Natural killer cell (primary cell): ENCODE results near the gene RAD17. TPM values are rescaled to one million over a fixed set of nuclear protein-coding genes. Genes with fewer than 3 reads are reported as not detected.
"Not testable (repeated sequence)": the region's sequence is repeated elsewhere in the genome, so short reads cannot be mapped to it uniquely, and the experiment has no call there.

Source experiments
- ATAC-seq, 3 donors: fragments of 150-1000 bp in 2 of 3; fragments of 200-7000 bp in 1 of 3; cut with Tn5 transposase; 1 replicate in 1 of 3; 2 replicates in 2 of 3; pipeline ENCODE4 v1.10.0; 2021; ENCODE audit warnings: mild to moderate bottlenecking in 2 of 3, moderate library complexity in 2 of 3
- DNase-seq, 2 donors: peaks; one replicate each; pipeline versions ENCODE4 v3.0.0 to v3.0.0-alpha.2; 2013 to 2021; ENCODE audit warnings: mixed read lengths in 1 of 2
- H3K27ac ChIP-seq: one replicate; pipeline ENCODE4 v1.5.1; 2013; ENCODE audit warnings: mild to moderate bottlenecking, low read length
- H3K27me3 ChIP-seq: one replicate; pipeline ENCODE4 v1.6.1; 2013; ENCODE audit warnings: low read length; ENCODE audit not compliant: control insufficient read depth, insufficient read depth
- H3K36me3 ChIP-seq: one replicate; pipeline ENCODE4 v1.6.1; 2013; ENCODE audit warnings: low read length; ENCODE audit not compliant: control insufficient read depth, insufficient read depth
- H3K4me1 ChIP-seq: one replicate; pipeline ENCODE4 v1.6.1; 2013; ENCODE audit warnings: low read length; ENCODE audit not compliant: control insufficient read depth, insufficient read depth
- H3K4me3 ChIP-seq: one replicate; pipeline ENCODE4 v1.5.1; 2013; ENCODE audit warnings: low read length
- H3K9me3 ChIP-seq: one replicate; pipeline ENCODE4 v1.6.1; 2013; ENCODE audit warnings: low read length; ENCODE audit not compliant: control insufficient read depth, insufficient read depth
- H3K27ac Mint-ChIP-seq, 2 donors: one replicate each; pipeline ENCODE4 v1.8.0; 2022; ENCODE audit warnings: mild to moderate bottlenecking in 2 of 2, mixed read lengths in 2 of 2, moderate library complexity in 1 of 2
- H3K27me3 Mint-ChIP-seq, 2 donors: one replicate each; pipeline ENCODE4 v1.8.0; 2022; ENCODE audit warnings: low read depth in 2 of 2, mixed read lengths in 2 of 2
- H3K36me3 Mint-ChIP-seq: one replicate; pipeline ENCODE4 v1.8.0; 2022; ENCODE audit warnings: mixed read lengths
- H3K4me1 Mint-ChIP-seq, 2 donors: one replicate each; pipeline ENCODE4 v1.8.0; 2022; ENCODE audit warnings: mixed read lengths in 2 of 2
- H3K4me3 Mint-ChIP-seq: one replicate; pipeline ENCODE4 v1.8.0; 2022; ENCODE audit warnings: mild to moderate bottlenecking, moderate library complexity, mixed read lengths
- H3K9me3 Mint-ChIP-seq, 2 donors: one replicate each; pipeline ENCODE4 v1.8.0; 2022; ENCODE audit warnings: mixed read lengths in 2 of 2
- WGBS: methylation state at CpG from one replicate; pipeline ENCODE4 v1.1.7; 2013; ENCODE audit warnings: missing lambda C conversion rate; ENCODE audit not compliant: insufficient coverage; 5-methylcytosine and 5-hydroxymethylcytosine counted together
- intact Hi-C: fragments of 100-400 bp; cut with micrococcal nuclease; formaldehyde crosslinking; loops from one replicate; pipeline ENCODE4 v1.14.2; 2022
- total RNA-seq, 4 donors: library from RNA; stranded (reverse); fragments of 120-200 nt in 1 of 4; gene quantifications; one replicate each; pipeline versions ENCODE4 v1.2.3 to v1.2.4, GENCODE V29; 2013 to 2022
- TF ChIP-seq, protein P1 (sequence below): fragments of 200-600 bp; IDR thresholded peaks from one replicate; pipeline ENCODE4 v1.8.0; 2022; ENCODE audit warnings: antibody characterized with exemption

RAD17 gene
- total RNA-seq, 3 donors from 2014 or later (not counting 1 experiment from before 2014, with no cell fraction given) = 24.4 to 34.3 (median 24.6) TPM

DNA sequence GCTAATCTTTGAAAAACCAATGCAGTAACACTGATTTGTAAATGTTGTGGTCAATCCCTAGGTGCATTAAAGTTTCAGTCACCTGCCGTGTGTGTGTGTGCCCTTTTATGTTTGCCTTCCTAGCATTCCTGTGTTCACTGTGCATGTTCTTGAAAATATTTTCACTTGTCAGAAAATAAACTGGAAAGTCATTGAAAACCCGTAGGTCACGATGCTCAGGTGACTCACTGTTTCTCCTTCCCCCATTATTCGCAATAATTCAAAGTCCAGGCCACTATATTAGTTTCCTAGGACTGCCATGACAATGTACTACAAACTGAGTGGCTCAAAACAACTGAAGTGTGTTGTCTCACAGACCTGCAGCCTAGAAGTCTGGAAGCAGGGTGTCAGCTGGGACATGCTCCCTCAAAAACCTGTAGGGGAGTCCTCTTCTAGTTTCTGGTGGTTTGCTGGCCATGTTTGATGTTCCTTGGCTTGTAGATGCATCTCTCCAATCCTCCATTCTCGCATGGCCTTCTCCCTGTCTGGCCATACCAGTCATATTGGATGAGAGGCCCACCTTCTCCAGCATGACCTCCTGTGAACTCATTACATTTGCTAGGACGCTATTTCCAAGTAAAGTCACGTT, 74.6 kb downstream of the RAD17 start:
- Histone ChIP-seq H3K4me3 (no peak overlapping the region), H3K27me3 (no peaks in the 10 kb centered on the region), H3K36me3 (no peaks in the 10 kb centered on the region), H3K27ac (no peak overlapping the region), H3K4me1 (no peaks in the 10 kb centered on the region), H3K9me3 (no peaks in the 10 kb centered on the region)
- TF ChIP-seq, protein P1, sequence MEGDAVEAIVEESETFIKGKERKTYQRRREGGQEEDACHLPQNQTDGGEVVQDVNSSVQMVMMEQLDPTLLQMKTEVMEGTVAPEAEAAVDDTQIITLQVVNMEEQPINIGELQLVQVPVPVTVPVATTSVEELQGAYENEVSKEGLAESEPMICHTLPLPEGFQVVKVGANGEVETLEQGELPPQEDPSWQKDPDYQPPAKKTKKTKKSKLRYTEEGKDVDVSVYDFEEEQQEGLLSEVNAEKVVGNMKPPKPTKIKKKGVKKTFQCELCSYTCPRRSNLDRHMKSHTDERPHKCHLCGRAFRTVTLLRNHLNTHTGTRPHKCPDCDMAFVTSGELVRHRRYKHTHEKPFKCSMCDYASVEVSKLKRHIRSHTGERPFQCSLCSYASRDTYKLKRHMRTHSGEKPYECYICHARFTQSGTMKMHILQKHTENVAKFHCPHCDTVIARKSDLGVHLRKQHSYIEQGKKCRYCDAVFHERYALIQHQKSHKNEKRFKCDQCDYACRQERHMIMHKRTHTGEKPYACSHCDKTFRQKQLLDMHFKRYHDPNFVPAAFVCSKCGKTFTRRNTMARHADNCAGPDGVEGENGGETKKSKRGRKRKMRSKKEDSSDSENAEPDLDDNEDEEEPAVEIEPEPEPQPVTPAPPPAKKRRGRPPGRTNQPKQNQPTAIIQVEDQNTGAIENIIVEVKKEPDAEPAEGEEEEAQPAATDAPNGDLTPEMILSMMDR = no peak
- H3K27me3 Mint-ChIP-seq = no peaks in the 10 kb centered on the region
- 92% methylated on average over 7 of the region's 7 CpGs for WGBS
- H3K36me3 Mint-ChIP-seq = no peaks in the 10 kb centered on the region
- no peaks in the 10 kb centered on the region for H3K9me3 Mint-ChIP-seq
- DNase-seq = no peak
- intact Hi-C loops = no loop called here
- no peak for ATAC-seq
- H3K4me1 Mint-ChIP-seq = no peaks in the 10 kb centered on the region
- H3K4me3 Mint-ChIP-seq = no peak overlapping the region
- H3K27ac Mint-ChIP-seq = no peak overlapping the region

DNA sequence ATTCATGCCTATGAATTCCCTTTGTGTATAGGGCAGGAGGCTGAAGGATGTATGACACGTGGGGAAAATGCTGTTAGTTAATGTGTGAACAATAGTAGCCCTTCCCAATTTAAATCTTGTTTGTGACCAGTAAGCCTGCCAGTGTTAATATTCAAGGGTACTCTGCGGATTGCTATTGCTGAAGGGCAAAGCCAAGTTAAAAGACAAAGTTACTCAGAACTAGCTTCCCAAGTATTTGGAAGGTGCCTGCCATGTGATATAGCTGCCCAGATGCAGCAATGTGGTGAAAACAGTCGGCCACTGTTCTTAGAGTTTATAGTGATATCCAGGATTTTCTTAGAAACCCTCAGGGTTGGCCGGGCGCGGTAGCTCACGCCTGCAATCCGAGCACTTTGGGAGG, 79.9 kb downstream of the RAD17 start:
- H3K36me3 Mint-ChIP-seq = no peaks in the 10 kb centered on the region
- no peaks in the 10 kb centered on the region for H3K27me3 Mint-ChIP-seq
- H3K4me1 Mint-ChIP-seq = no peaks in the 10 kb centered on the region
- DNase-seq = no peak
- WGBS = 90% methylated on average over 8 of the region's 8 CpGs
- Histone ChIP-seq H3K36me3 (no peaks in the 10 kb centered on the region), H3K27ac (no peak overlapping the region), H3K4me1 (no peaks in the 10 kb centered on the region), H3K9me3 (no peaks in the 10 kb centered on the region), H3K27me3 (no peaks in the 10 kb centered on the region), H3K4me3 (no peak overlapping the region)
- no peak for ATAC-seq
- no peaks in the 10 kb centered on the region for H3K9me3 Mint-ChIP-seq
- H3K27ac Mint-ChIP-seq = no peak overlapping the region
- TF ChIP-seq, protein P1 = no peak
- H3K4me3 Mint-ChIP-seq = no peak overlapping the region
- intact Hi-C loops = no loop called here

DNA sequence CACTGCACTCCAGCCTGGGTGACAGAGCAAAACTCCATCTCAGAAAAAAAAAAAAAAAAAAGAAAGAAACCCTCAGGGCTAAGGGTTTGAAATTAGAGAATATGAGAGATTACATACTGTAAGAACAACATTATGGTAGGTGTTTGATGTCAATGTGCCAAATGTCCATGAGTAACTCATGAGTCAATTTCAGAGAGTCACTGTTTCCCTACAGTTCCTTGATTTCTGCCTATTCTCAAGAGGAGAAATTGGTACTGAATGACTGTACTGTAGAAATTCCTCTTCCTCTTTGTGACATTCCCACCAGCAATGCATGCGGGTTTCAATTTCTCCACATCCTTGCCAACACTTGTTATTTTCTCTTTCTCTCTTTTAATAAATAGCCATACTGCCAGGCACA, 80.5 kb downstream of the RAD17 start:
- H3K4me3 Mint-ChIP-seq = no peak overlapping the region
- Histone ChIP-seq H3K36me3 (no peaks in the 10 kb centered on the region), H3K4me3 (no peak overlapping the region), H3K27me3 (no peaks in the 10 kb centered on the region), H3K9me3 (no peaks in the 10 kb centered on the region), H3K27ac (no peak overlapping the region), H3K4me1 (no peaks in the 10 kb centered on the region)
- DNase-seq (no peak), ATAC-seq (no peak)
- no peaks in the 10 kb centered on the region for H3K9me3 Mint-ChIP-seq
- intact Hi-C loops = no loop called here
- 85% methylated on average over 1 of the region's 1 CpG for WGBS
- no peak overlapping the region for H3K27ac Mint-ChIP-seq
- TF ChIP-seq, protein P1 = no peak
- H3K4me1 Mint-ChIP-seq = no peaks in the 10 kb centered on the region
- H3K36me3 Mint-ChIP-seq = no peaks in the 10 kb centered on the region
- no peaks in the 10 kb centered on the region for H3K27me3 Mint-ChIP-seq

DNA sequence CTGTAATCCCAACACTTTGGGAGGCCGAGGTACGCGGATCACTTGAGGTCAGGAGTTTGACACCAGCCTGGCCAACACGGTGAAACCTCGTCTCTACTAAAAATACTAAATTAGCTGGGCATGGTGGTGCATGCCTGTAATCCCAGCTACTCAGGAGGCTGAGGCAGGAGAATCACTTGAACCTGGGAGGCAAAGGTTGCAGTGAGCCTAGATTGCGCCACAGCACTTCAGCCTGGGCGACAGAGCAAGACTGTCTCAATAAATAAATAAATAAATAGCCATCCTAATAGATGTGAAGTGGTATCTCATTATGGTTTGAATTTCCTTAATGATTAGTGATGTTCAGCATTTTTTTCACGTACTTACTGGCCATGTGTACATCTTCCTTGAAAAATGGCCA, 80.9 kb downstream of the RAD17 start:
- H3K27me3 ChIP-seq = not testable (repeated sequence)
- WGBS = 91% methylated on average over 7 of the region's 8 CpGs

More for the DNA sequence above, 80.9 kb downstream of the RAD17 start:
- H3K9me3 ChIP-seq, H3K27me3 Mint-ChIP-seq, H3K4me1 Mint-ChIP-seq, H3K27ac ChIP-seq, H3K36me3 Mint-ChIP-seq, H3K4me3 ChIP-seq, H3K4me1 ChIP-seq, H3K4me3 Mint-ChIP-seq, H3K27ac Mint-ChIP-seq, H3K36me3 ChIP-seq, DNase-seq, ATAC-seq, intact Hi-C loops, H3K9me3 Mint-ChIP-seq: not testable (repeated sequence)
